ENCODE results near the gene IL1RAPL2. TPM values are rescaled to one million over a fixed set of nuclear protein-coding genes. Genes with fewer than 3 reads are reported as not detected.

IL1RAPL2 gene
- total and polyA plus RNA-seq, 2 of the 8 experiments (the other 6 are each of a cell fraction or from before 2014, with no cell fraction given) = 0.20 to 1.3 TPM

- TF ChIP-seq JUN (IDR thresholded peaks at IDR 0.05; ENCODE audit: low read depth, low read length) (no peak), POLR2AphosphoS5 (IDR thresholded peaks at IDR 0.05; ENCODE audit: low read depth, low read length) (no peak)
Measured at GRCh38 chrX:105220636-105221035, 654.6 kb downstream of the IL1RAPL2 start, which contains the start of gene TEX13A (continued).

Measured in H1 (cell line).